ENCODE measurements around the gene SEC14L6. TPM values are rescaled to one million over a fixed set of nuclear protein-coding genes. Genes with fewer than 3 reads are reported as not detected.

Gene SEC14L6
- total and polyA plus RNA-seq, 9 of the 15 experiments (the other 6 are each of a cell fraction or from before 2014, with no cell fraction given) = 0.29 to 6.1 (median 1.9) TPM

GRCh38 chr22:30574095-30574981 is 27.8 kb upstream of the SEC14L6 start, which contains the start of gene GAL3ST1:
Gene GAL3ST1 (minus strand): TSS chr22:30574665. CDS start chr22:30557392, 17,273 bp downstream.
- in situ Hi-C loops (cut with MboI) = no loop called here
- Histone ChIP-seq H3K36me3 (ENCODE audit: control insufficient read depth, insufficient read depth, low read length) (peaks cover 40% of the 10 kb centered on the region; the same call in 1 of the 3 replicates), H3K79me2 (ENCODE audit: control insufficient read depth, insufficient read depth, low read length) (no peaks in the 10 kb centered on the region), H3K9me3 (replicated peaks; ENCODE audit: control insufficient read depth, insufficient read depth, low read depth, low read length) (no peaks in the 10 kb centered on the region), H3K4me2 (ENCODE audit: insufficient read depth, low read length) (no peak within 1 kb of the TSS), H3K9ac (ENCODE audit: insufficient read depth in 1 of 2, low read depth in 2 of 2, low read length in 2 of 2) (no peak within 1 kb of the TSS), H4K20me1 (replicated peaks; ENCODE audit: control insufficient read depth, insufficient read depth, low read length) (no peaks in the 10 kb centered on the region; the same call in none of the 2 replicates), H2AFZ (ENCODE audit: low read depth, low read length) (no peak within 1 kb of the TSS), H3K4me3 (no peak within 1 kb of the TSS), H3K27me3 (ENCODE audit: control insufficient read depth in 2 of 2, insufficient read depth in 2 of 2, low read length in 2 of 2) (peaks cover 0 to 13% of the 10 kb centered on the region in 2 experiments; a peak in 3 of 5 replicates), H3K9me1 (ENCODE audit: control insufficient read depth, insufficient read depth, low read length) (no peaks in the 10 kb centered on the region), H3K27ac (ENCODE audit: extremely low read depth, low read depth, low read length) (no peak within 1 kb of the TSS), H3K4me1 (replicated peaks in 1 of 2; ENCODE audit: control insufficient read depth in 2 of 2, insufficient read depth in 2 of 2, low read length in 2 of 2) (peaks cover 0 to 12% of the 10 kb centered on the region in 2 experiments; a peak in 2 of 5 replicates)
- no peak for ATAC-seq
- intact Hi-C loops (cut with micrococcal nuclease) = no loop called here
- BruUV-seq (replicated peaks) = no TSS peak
- TF ChIP-seq RBM22 (IDR thresholded peaks at IDR 0.05; ENCODE audit: low read depth, low read length, poor library complexity, severe bottlenecking) (peak; percentile 9), SNAPC5 (CRISPR knock-in tag; IDR thresholded peaks at IDR 0.05) (no peak), POLR2G (IDR thresholded peaks at IDR 0.05; ENCODE audit: low read depth, low read length) (peak; percentile 44; the same call in 1 of the 2 replicates)
- DNase-seq (ENCODE audit: extremely low read depth in 1 of 4, low spot score in 3 of 4) = no peak
- FAIRE-seq = no peak
- ChIA-PET CTCF (ENCODE audit: low intra/inter-chr PET ratio) (no interaction called here), POLR2A (interaction anchor here (0.6 to 1.0 kb wide), 3 partner anchors 13 to 491 kb away, joined by 3 read pairs; no protein-coding TSS in a partner anchor)
- WGBS (ENCODE audit: insufficient coverage, low coverage, missing lambda C conversion rate) = 80% methylated on average over 10 of the region's 75 CpGs
